Measurements from ENCODE around the gene BRSK2. TPM values are rescaled to one million over a fixed set of nuclear protein-coding genes. Genes with fewer than 3 reads are reported as not detected.
A peak's percentile ranks its signal among the peaks of the same experiment; 100 is the strongest.
"Not testable (repeated sequence)": the region's sequence is repeated elsewhere in the genome, so short reads cannot be mapped to it uniquely, and the experiment has no call there.

The BRSK2 gene
- under 1 TPM in 5 of 6 experiments, not detected in 1; 0.14 to 0.99 (median 0.47) TPM for total RNA-seq (2021; fragmentation: NEBNext Ultra II Directional; extraction: Animal tissue kit (Norgen Biotek cat#: 25700))
- long read RNA-seq: 0 reads

DNA sequence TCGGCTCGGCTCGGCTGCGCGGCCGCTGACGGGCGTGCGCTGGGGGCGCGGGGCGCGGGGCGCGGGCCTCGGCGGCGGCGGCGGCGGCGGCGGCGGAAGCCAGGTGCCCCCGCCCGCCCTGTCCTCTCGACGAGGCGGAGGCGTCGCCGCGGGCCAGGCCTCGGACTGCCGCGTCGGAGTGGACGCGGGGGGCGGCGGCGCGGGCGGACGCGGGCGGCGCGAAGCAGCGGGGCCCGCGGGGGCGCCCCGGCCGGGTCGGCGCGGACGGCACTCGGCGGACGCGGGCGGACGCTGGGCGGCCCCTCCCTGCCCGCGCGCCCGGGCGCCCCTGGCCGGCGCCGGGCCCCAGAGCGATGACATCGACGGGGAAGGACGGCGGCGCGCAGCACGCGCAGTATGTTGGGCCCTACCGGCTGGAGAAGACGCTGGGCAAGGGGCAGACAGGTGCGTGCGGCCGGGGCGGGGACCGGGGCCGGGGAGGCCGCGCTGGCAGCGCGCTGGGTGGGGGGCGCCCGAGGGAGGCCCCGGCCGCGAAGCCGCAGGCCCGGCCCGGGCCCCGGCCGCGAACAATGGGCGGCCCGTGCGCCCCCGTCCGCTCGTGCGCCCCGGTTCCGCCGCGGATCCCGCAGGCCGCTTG, at the start of gene BRSK2:
TSS of gene BRSK2 (plus strand) at position 3 of the 637 bp plus-strand sequence. CDS start at position 354, 351 bp downstream.
- H3K9me3 Mint-ChIP-seq: peaks cover 4% of the 10 kb centered on the region
- DNase-seq: no peak
- no peaks in the 10 kb centered on the region for H3K4me1 Mint-ChIP-seq (ENCODE audit: low read depth)

GRCh38 chr11:1340111-1340510, 49.6 kb upstream of the BRSK2 start:
- no peak for TF ChIP-seq CTCF (IDR thresholded peaks at IDR 0.05)
- H3K9me3 Mint-ChIP-seq: peaks cover 5% of the 10 kb centered on the region
- peaks cover 5% of the 10 kb centered on the region; the same call in 1 of the 2 replicates for H3K36me3 Mint-ChIP-seq (ENCODE audit: low read depth)
- peaks cover 6% of the 10 kb centered on the region for H3K27me3 Mint-ChIP-seq (ENCODE audit: insufficient read depth)
- H3K27ac Mint-ChIP-seq: no peak overlapping the region
- H3K4me1 Mint-ChIP-seq (ENCODE audit: low read depth): peaks cover 6% of the 10 kb centered on the region
- no peak for DNase-seq
- H3K4me3 Mint-ChIP-seq: no peak overlapping the region

More for the DNA sequence above, at the start of gene BRSK2:
- H3K27ac Mint-ChIP-seq: no peak within 1 kb of the TSS
- H3K36me3 Mint-ChIP-seq (ENCODE audit: low read depth): no peaks in the 10 kb centered on the region
- H3K27me3 Mint-ChIP-seq (ENCODE audit: insufficient read depth): peaks cover 14% of the 10 kb centered on the region
- H3K4me3 Mint-ChIP-seq: peak within 1 kb of the TSS; percentile 71
- no peak for TF ChIP-seq CTCF (IDR thresholded peaks at IDR 0.05)

DNA sequence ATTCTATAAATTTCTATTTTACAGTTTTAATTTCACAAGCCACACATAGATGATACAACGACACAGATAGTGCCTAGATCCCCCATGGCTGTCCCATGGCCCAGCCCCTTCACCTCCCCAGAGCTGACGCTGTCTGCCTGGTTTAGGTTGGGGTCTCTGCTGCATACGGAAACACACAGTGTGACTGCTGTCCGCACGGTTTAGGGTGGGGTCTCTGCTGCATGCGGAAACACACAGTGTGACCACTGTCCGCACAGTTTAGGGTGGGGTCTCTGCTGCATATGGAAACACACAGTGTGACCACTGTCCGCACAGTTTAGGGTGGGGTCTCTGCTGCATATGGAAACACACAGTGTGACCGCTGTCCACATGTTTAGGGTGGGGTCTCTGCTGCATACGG, 48.5 kb upstream of the BRSK2 start:
- H3K4me3 Mint-ChIP-seq; H3K36me3 Mint-ChIP-seq (ENCODE audit: low read depth); H3K4me1 Mint-ChIP-seq (ENCODE audit: low read depth); DNase-seq; H3K9me3 Mint-ChIP-seq; H3K27ac Mint-ChIP-seq: not testable (repeated sequence)
- peaks cover 13% of the 10 kb centered on the region for H3K27me3 Mint-ChIP-seq (ENCODE audit: insufficient read depth)

- peaks cover 5% of the 10 kb centered on the region; the same call in 1 of the 2 replicates for H3K36me3 Mint-ChIP-seq (ENCODE audit: low read depth)
- peaks cover 13% of the 10 kb centered on the region for H3K27me3 Mint-ChIP-seq (ENCODE audit: insufficient read depth)
- H3K9me3 Mint-ChIP-seq: peaks cover 5% of the 10 kb centered on the region
- no peak overlapping the region for H3K27ac Mint-ChIP-seq
- peaks cover 6% of the 10 kb centered on the region for H3K4me1 Mint-ChIP-seq (ENCODE audit: low read depth)
- no peak overlapping the region for H3K4me3 Mint-ChIP-seq
- no peak for TF ChIP-seq CTCF (IDR thresholded peaks at IDR 0.05)
- DNase-seq: peak; percentile 8
These were observed 47.7 kb upstream of the BRSK2 start for GRCh38 chr11:1341928-1342524.

DNA sequence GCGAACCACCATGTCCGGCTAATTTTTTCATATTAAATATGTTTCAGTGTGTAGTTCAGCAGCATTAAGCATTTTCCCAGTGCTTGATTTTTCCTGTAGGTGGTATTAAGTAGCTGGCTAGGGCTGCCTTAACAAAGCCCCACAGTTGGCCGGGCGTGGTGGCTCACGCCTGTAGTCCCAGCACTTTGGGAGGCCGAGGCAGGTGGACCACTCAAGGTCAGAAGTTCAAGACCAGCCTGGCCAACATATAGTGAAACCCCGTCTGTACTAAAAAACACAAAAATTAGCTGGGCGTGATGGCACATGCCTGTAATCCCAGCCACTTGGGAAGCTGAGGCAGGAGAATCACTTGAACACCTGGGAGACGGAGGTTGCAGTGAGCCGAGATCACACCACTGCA, 46.8 kb upstream of the BRSK2 start:
- Mint-ChIP-seq H3K27ac (no peak overlapping the region), H3K4me3 (no peak overlapping the region), H3K4me1 (ENCODE audit: low read depth) (peaks cover 2% of the 10 kb centered on the region), H3K36me3 (ENCODE audit: low read depth) (peaks cover 1% of the 10 kb centered on the region; the same call in 1 of the 2 replicates), H3K27me3 (ENCODE audit: insufficient read depth) (peaks cover 11% of the 10 kb centered on the region), H3K9me3 (peaks cover 1% of the 10 kb centered on the region)
- no peak for TF ChIP-seq CTCF (IDR thresholded peaks at IDR 0.05)
- DNase-seq: no peak

DNA sequence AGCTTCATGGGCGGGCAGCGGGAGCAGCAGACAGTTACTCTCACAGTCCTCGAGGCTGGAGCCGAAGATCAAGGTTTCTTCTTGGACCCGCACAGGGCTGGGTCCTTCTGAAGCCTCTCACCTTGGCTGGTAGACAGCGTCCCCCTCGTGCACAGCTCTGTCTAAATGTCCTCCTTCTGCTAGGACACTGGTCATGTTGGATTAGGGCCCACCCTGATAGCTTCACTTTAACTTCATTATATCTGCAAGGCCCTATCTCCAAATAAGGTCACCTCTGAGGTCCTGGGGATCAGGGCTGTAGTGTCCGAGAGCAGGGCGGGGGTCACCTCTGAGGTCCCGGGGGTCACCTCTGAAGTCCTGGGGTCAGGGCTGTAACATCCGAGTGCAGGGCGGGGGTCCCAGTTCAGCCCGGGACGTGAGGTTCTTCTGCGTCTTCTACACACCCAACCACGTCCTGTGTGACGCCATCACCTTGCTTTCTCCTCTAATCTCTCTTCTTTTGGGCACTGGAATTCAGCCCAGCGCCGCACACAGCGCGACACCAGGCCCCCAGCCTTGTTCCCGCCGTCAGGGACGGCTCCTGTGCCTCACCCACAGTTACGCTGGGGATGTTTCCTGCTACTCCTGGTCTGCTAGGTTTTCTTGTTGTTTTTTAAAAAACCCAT, 46.2 kb upstream of the BRSK2 start:
- Mint-ChIP-seq H3K4me1 (ENCODE audit: low read depth) (no peaks in the 10 kb centered on the region), H3K27ac (no peak overlapping the region), H3K27me3 (ENCODE audit: insufficient read depth) (peaks cover 13% of the 10 kb centered on the region), H3K4me3 (no peak overlapping the region), H3K36me3 (ENCODE audit: low read depth) (no peaks in the 10 kb centered on the region), H3K9me3 (no peaks in the 10 kb centered on the region)
- no peak for DNase-seq
- TF ChIP-seq CTCF (IDR thresholded peaks at IDR 0.05): no peak
